OCI-LY3 (cell line): ENCODE measurements around the gene ARHGAP40.

ENCODE experiments used
- H2AFZ ChIP-seq: fragments of 200-600, 300-600 bp; shearing (Covaris generic); 2 replicates; pipeline ENCODE4 v1.6.0; 2014; ENCODE audit warnings: antibody characterized with exemption, low read depth, low read length
- H3K27ac ChIP-seq: fragments of 200-600, 300-600 bp; sonication (generic); 2 replicates; pipeline ENCODE4 v1.5.1; 2014; ENCODE audit warnings: mild to moderate bottlenecking, low read length, moderate library complexity, mixed read lengths
- H3K27me3 ChIP-seq: fragments of 200-600, 300-600 bp; sonication (generic); 2 replicates; pipeline ENCODE4 v1.6.1; 2014; ENCODE audit warnings: low read depth, low read length, mixed read lengths
- H3K36me3 ChIP-seq: fragments of 200-600, 300-600 bp; sonication (generic); replicated peaks from 2 replicates; pipeline ENCODE3; 2014; ENCODE audit warnings: low read depth, low read length, mixed read lengths
- H3K4me1 ChIP-seq: fragments of 300-600, 200-600 bp; sonication (generic); 2 replicates; pipeline ENCODE4 v1.6.1; 2014; ENCODE audit warnings: low read length, mixed read lengths
- H3K4me2 ChIP-seq: fragments of 200-600, 300-600 bp; sonication (generic); 2 replicates; pipeline ENCODE4 v1.6.1; 2014; ENCODE audit warnings: low read length, mixed read lengths
- H3K4me3 ChIP-seq: fragments of 300-600, 200-600 bp; sonication (generic); 2 replicates; pipeline ENCODE4 v1.5.1; 2014; ENCODE audit warnings: antibody characterized with exemption, mild to moderate bottlenecking, low read length, moderate library complexity
- H3K79me2 ChIP-seq: fragments of 300-600, 200-600 bp; shearing (Covaris generic); 2 replicates; pipeline ENCODE4 v1.6.1; 2014; ENCODE audit warnings: mild to moderate bottlenecking, low read length, mixed read lengths
- H3K9ac ChIP-seq: fragments of 300-600, 200-600 bp; shearing (Covaris generic); 2 replicates; pipeline ENCODE4 v1.6.0; 2014; ENCODE audit warnings: mild to moderate bottlenecking, low read length, moderate library complexity
- H3K9me3 ChIP-seq: fragments of 200-600, 300-600 bp; shearing (Covaris generic); 2 replicates; pipeline ENCODE4 v1.6.1; 2014; ENCODE audit warnings: low read length, mixed read lengths; ENCODE audit not compliant: insufficient read depth
- H4K20me1 ChIP-seq: fragments of 200-600, 300-600 bp; sonication (generic); 2 replicates; pipeline ENCODE4 v1.6.1; 2016; ENCODE audit warnings: low read length, mixed read lengths; ENCODE audit not compliant: insufficient read depth
- CTCF ChIP-seq: fragments of 200-600, 300-600 bp; sonication (generic); IDR thresholded peaks from 2 replicates; pipeline ENCODE4 v1.5.1; 2014; ENCODE audit warnings: antibody characterized with exemption, low read length, low read depth
- EZH2phosphoT487 ChIP-seq: fragments of 200-600 bp; shearing (Covaris generic); IDR thresholded peaks from 2 replicates; pipeline ENCODE4 v1.6.1; 2018; ENCODE audit warnings: antibody characterized with exemption, mixed run types, low read depth

Gene ARHGAP40

GRCh38 chr20:38629979-38630378 lies 28.4 kb downstream of the ARHGAP40 start:
- peaks cover 10% of the 10 kb centered on the region for H3K4me1 ChIP-seq
- H3K4me3 ChIP-seq, result no peak overlapping the region
- no peak overlapping the region for H3K4me2 ChIP-seq
- no peaks in the 10 kb centered on the region for H4K20me1 ChIP-seq
- H3K79me2 ChIP-seq, result no peaks in the 10 kb centered on the region
- TF ChIP-seq CTCF (no peak), EZH2phosphoT487 (no peak)
- no peak overlapping the region for H2AFZ ChIP-seq
- H3K9ac ChIP-seq, result no peak overlapping the region
- no peaks in the 10 kb centered on the region for H3K9me3 ChIP-seq
- H3K36me3 ChIP-seq, result no peaks in the 10 kb centered on the region
- H3K27ac ChIP-seq, result no peak overlapping the region
- peaks cover 4% of the 10 kb centered on the region; the same call in 1 of the 2 replicates for H3K27me3 ChIP-seq

GRCh38 chr20:38630727-38631126 lies 29.1 kb downstream of the ARHGAP40 start:
- Histone ChIP-seq H4K20me1 (no peaks in the 10 kb centered on the region), H3K27ac (no peak overlapping the region), H3K79me2 (no peaks in the 10 kb centered on the region), H3K9ac (no peak overlapping the region), H3K4me1 (peaks cover 10% of the 10 kb centered on the region), H3K27me3 (peaks cover 4% of the 10 kb centered on the region; the same call in 1 of the 2 replicates), H3K4me2 (no peak overlapping the region), H2AFZ (no peak overlapping the region), H3K36me3 (no peaks in the 10 kb centered on the region), H3K9me3 (no peaks in the 10 kb centered on the region), H3K4me3 (no peak overlapping the region)
- no peak for TF ChIP-seq EZH2phosphoT487
- no peak for TF ChIP-seq CTCF

- Histone ChIP-seq H3K9me3 (no peaks in the 10 kb centered on the region), H4K20me1 (no peaks in the 10 kb centered on the region), H3K9ac (no peak overlapping the region), H3K27ac (no peak overlapping the region), H3K36me3 (no peaks in the 10 kb centered on the region), H2AFZ (no peak overlapping the region), H3K79me2 (no peaks in the 10 kb centered on the region), H3K4me2 (no peak overlapping the region), H3K27me3 (peaks cover 4% of the 10 kb centered on the region; the same call in 1 of the 2 replicates), H3K4me3 (no peak overlapping the region), H3K4me1 (peaks cover 10% of the 10 kb centered on the region)
- TF ChIP-seq CTCF, result no peak
- TF ChIP-seq EZH2phosphoT487, result no peak
These were observed 29.8 kb downstream of the ARHGAP40 start for GRCh38 chr20:38631155-38632022.

- no peaks in the 10 kb centered on the region for H3K79me2 ChIP-seq
- H2AFZ ChIP-seq, result no peak overlapping the region
- H4K20me1 ChIP-seq, result no peaks in the 10 kb centered on the region
- peaks cover 10% of the 10 kb centered on the region for H3K4me1 ChIP-seq
- H3K9me3 ChIP-seq, result no peaks in the 10 kb centered on the region
- no peak overlapping the region for H3K9ac ChIP-seq
- peak overlapping the region; percentile 58 for H3K4me2 ChIP-seq
- H3K36me3 ChIP-seq, result no peaks in the 10 kb centered on the region
- peaks cover 7% of the 10 kb centered on the region; the same call in 1 of the 2 replicates for H3K27me3 ChIP-seq
- TF ChIP-seq CTCF (peak; percentile 97), EZH2phosphoT487 (no peak)
- no peak overlapping the region for H3K4me3 ChIP-seq
- no peak overlapping the region for H3K27ac ChIP-seq
These were observed 32.0 kb downstream of the ARHGAP40 start for GRCh38 chr20:38633577-38634093.
